Measurements from ENCODE around the gene SNAPC3.

DNA sequence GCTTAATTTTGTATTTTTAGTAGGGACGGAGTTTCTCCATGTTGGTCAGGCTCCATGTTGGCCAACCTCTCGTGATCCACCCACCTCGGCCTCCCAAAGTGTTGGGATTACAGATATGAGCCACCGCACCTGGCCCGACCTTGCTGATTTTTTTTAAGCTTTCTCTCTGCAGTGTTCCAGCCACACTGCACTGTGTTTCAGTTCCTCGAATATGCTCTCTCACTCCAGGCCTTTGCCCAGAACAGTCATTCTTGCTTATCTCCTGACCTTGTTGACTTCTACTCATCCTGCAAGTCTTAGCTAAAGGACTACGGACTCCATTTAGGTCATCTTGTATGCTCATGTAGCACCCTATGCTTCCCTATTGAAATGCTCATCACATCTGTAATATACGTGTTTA is 3.3 kb downstream of the SNAPC3 start:
- no peak for TF ChIP-seq POLR2A (IDR thresholded peaks at IDR 0.05)
- TF ChIP-seq, protein P1, sequence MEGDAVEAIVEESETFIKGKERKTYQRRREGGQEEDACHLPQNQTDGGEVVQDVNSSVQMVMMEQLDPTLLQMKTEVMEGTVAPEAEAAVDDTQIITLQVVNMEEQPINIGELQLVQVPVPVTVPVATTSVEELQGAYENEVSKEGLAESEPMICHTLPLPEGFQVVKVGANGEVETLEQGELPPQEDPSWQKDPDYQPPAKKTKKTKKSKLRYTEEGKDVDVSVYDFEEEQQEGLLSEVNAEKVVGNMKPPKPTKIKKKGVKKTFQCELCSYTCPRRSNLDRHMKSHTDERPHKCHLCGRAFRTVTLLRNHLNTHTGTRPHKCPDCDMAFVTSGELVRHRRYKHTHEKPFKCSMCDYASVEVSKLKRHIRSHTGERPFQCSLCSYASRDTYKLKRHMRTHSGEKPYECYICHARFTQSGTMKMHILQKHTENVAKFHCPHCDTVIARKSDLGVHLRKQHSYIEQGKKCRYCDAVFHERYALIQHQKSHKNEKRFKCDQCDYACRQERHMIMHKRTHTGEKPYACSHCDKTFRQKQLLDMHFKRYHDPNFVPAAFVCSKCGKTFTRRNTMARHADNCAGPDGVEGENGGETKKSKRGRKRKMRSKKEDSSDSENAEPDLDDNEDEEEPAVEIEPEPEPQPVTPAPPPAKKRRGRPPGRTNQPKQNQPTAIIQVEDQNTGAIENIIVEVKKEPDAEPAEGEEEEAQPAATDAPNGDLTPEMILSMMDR (IDR thresholded peaks at IDR 0.05): no peak

All from heart left ventricle (tissue), 13 donors.